Limb (tissue), 2 donors: ENCODE results near the gene OSBPL5.

Experiments used
- DNase-seq, 2 donors: peaks; one replicate each; pipeline ENCODE4 v3.0.0-alpha.2; 2016; ENCODE audit errors: extremely low spot score in 2 of 2

OSBPL5 gene

GRCh38 chr11:3182462-3182852 lies 17.3 kb upstream of the OSBPL5 start:
- DNase-seq, result no peak

- no peak for DNase-seq
These were observed 16.8 kb upstream of the OSBPL5 start for GRCh38 chr11:3181725-3182461.

GRCh38 chr11:3180869-3181268 lies 15.8 kb upstream of the OSBPL5 start:
- DNase-seq, result no peak

GRCh38 chr11:3178349-3178748 lies 13.2 kb upstream of the OSBPL5 start:
- DNase-seq, result no peak

- DNase-seq, result no peak
These were observed 12.8 kb upstream of the OSBPL5 start for GRCh38 chr11:3177931-3178330.

GRCh38 chr11:3176487-3176886 lies 11.4 kb upstream of the OSBPL5 start:
- no peak for DNase-seq

GRCh38 chr11:3175194-3175593 lies 10.1 kb upstream of the OSBPL5 start:
- no peak for DNase-seq

- DNase-seq, result no peak
These were observed 9.3 kb upstream of the OSBPL5 start for GRCh38 chr11:3174387-3174786.

- no peak for DNase-seq
These were observed 8.7 kb upstream of the OSBPL5 start for GRCh38 chr11:3173795-3174194.

- no peak for DNase-seq
These were observed 6.9 kb upstream of the OSBPL5 start for GRCh38 chr11:3171931-3172560.

- no peak for DNase-seq
These were observed 5.9 kb upstream of the OSBPL5 start for GRCh38 chr11:3170756-3171650.

- DNase-seq, result no peak
These were observed 5.1 kb upstream of the OSBPL5 start for GRCh38 chr11:3170044-3170755.

- peak; percentile 27 to 49 for DNase-seq
These were observed 4.3 kb upstream of the OSBPL5 start for GRCh38 chr11:3169255-3170043.

- peak in 1 of 2 donors; percentile 38 for DNase-seq
These were observed 3.7 kb upstream of the OSBPL5 start for GRCh38 chr11:3168742-3169254.

GRCh38 chr11:3167143-3168119 lies 2.3 kb upstream of the OSBPL5 start:
- DNase-seq, result peak in 1 of 2 donors; percentile 30

- peak in 1 of 2 donors; percentile 32 for DNase-seq
These were observed 1.4 kb upstream of the OSBPL5 start for GRCh38 chr11:3166268-3167142.

GRCh38 chr11:3165916-3166267 lies 782 bp upstream of the OSBPL5 start:
- no peak for DNase-seq

- peak in 1 of 2 donors; percentile 59 for DNase-seq
These were observed 458 bp downstream of the OSBPL5 start for GRCh38 chr11:3164552-3165151.
